Duodenal mucosa (tissue), 2 donors: ENCODE measurements around the gene PRR23E.

ENCODE experiments used
- H3K27ac ChIP-seq: one replicate; pipeline ENCODE4 v1.7.0; 2013; ENCODE audit warnings: low read depth, low read length
- H3K27me3 ChIP-seq, 2 donors: one replicate each; pipeline ENCODE4 v1.7.0; 2013; ENCODE audit warnings: low read length in 2 of 2, control low read depth in 1 of 2; ENCODE audit not compliant: insufficient read depth in 2 of 2, control insufficient read depth in 1 of 2
- H3K36me3 ChIP-seq, 2 donors: one replicate each; pipeline ENCODE4 v1.7.0; 2013; ENCODE audit warnings: low read length in 2 of 2, control low read depth in 1 of 2; ENCODE audit not compliant: insufficient read depth in 2 of 2, control insufficient read depth in 1 of 2
- H3K4me1 ChIP-seq, 2 donors: one replicate each; pipeline ENCODE4 v1.7.0; 2013; ENCODE audit warnings: low read length in 2 of 2, control low read depth in 1 of 2; ENCODE audit not compliant: insufficient read depth in 2 of 2, control insufficient read depth in 1 of 2
- H3K4me3 ChIP-seq, 2 donors: one replicate each; pipeline ENCODE4 v1.7.0; 2013; ENCODE audit warnings: low read length in 2 of 2, low read depth in 1 of 2
- H3K9ac ChIP-seq, 2 donors: one replicate each; pipeline ENCODE4 v1.7.0; 2013; ENCODE audit warnings: low read length in 2 of 2, low read depth in 1 of 2
- H3K9me3 ChIP-seq, 2 donors: one replicate each; pipeline ENCODE4 v1.7.0; 2013; ENCODE audit warnings: low read length in 2 of 2, control low read depth in 1 of 2; ENCODE audit not compliant: control insufficient read depth in 1 of 2

Gene PRR23E

DNA sequence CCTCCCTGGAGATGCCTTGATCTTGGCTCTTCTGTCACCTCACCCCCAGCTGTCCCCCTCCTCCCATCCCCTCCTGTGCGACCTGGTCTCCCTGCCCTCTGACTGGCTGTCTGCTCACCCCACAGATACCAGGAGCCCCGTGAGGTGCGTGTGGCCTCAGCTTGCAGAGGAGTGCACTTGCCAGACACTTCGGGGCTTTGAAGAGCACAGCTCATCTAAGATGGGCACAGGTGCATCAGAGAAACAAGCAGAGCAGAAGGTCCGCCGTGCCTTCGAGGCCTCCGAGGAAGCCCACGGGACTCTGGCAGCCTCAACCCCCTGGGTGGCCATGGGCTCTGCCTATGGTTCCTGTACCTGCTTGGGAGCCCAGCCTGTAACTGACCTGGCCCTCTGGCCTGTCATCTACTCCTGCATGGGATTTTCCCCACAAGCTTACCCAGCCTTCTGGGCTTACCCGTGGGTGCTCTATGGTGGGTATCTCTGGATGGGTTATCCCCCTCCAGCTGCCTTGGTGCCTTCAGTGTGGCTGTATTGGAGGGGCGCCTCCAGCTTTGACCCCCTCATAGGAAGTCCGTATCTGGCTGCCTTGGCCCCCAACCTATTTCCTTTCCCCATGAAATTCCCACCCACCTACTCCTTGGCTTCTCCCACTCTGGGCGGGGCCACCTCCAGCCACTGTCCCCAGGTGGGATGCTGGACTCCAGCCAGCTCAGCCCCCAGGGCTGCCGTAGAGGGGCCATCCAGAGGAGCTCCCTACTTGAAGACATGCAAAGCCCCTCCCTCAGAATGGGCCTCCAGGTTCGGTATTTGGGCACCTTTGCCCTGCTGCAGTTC is 3.8 kb downstream of the PRR23E start:
- Histone ChIP-seq H3K36me3 (no peaks in the 10 kb centered on the region), H3K9me3 (no peaks in the 10 kb centered on the region), H3K4me1 (no peaks in the 10 kb centered on the region), H3K9ac (no peak overlapping the region), H3K4me3 (no peak overlapping the region), H3K27me3 (peaks cover 0 to 4% of the 10 kb centered on the region in 2 donors), H3K27ac (no peak overlapping the region)

GRCh38 chr3:127197300-127198189 is 4.6 kb downstream of the PRR23E start:
- H3K4me1 ChIP-seq = no peaks in the 10 kb centered on the region
- no peak overlapping the region for H3K4me3 ChIP-seq
- H3K27me3 ChIP-seq = peaks cover 0 to 4% of the 10 kb centered on the region in 2 donors
- no peak overlapping the region for H3K9ac ChIP-seq
- H3K27ac ChIP-seq = no peak overlapping the region
- no peaks in the 10 kb centered on the region for H3K36me3 ChIP-seq
- no peaks in the 10 kb centered on the region for H3K9me3 ChIP-seq

GRCh38 chr3:127200086-127200691 is 7.3 kb downstream of the PRR23E start:
- Histone ChIP-seq H3K27ac (no peak overlapping the region), H3K36me3 (no peaks in the 10 kb centered on the region), H3K27me3 (peaks cover 0 to 4% of the 10 kb centered on the region in 2 donors), H3K9ac (no peak overlapping the region), H3K9me3 (no peaks in the 10 kb centered on the region), H3K4me3 (no peak overlapping the region), H3K4me1 (no peaks in the 10 kb centered on the region)

DNA sequence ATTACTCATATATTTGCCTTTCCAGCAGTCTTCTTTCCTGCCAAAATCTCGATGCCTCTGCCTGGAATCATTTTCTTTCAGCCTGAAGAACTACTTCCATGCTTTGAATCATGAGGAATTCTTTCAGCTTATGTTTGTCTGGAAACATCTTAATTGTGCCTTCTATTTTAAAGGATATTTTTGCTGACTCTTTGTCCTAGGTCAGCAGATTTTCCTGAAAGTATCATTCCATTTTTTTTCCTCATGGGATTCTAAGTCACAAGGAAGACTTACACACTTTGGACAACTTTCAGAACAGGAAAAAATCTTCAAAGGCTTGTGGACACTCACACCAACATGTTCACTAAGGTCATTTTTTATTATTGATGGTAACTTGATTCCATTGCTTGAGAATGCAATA is 10.1 kb downstream of the PRR23E start:
- no peaks in the 10 kb centered on the region for H3K9me3 ChIP-seq
- no peak overlapping the region for H3K27ac ChIP-seq
- no peaks in the 10 kb centered on the region for H3K4me1 ChIP-seq
- no peak overlapping the region for H3K4me3 ChIP-seq
- no peak overlapping the region for H3K9ac ChIP-seq
- no peaks in the 10 kb centered on the region for H3K36me3 ChIP-seq
- H3K27me3 ChIP-seq = peaks cover 0 to 4% of the 10 kb centered on the region in 2 donors

GRCh38 chr3:127204841-127205582 is 12.1 kb downstream of the PRR23E start:
- no peaks in the 10 kb centered on the region for H3K27me3 ChIP-seq
- H3K9me3 ChIP-seq = no peaks in the 10 kb centered on the region
- H3K4me1 ChIP-seq = no peaks in the 10 kb centered on the region
- H3K9ac ChIP-seq = no peak overlapping the region
- no peaks in the 10 kb centered on the region for H3K36me3 ChIP-seq
- H3K4me3 ChIP-seq = no peak overlapping the region
- H3K27ac ChIP-seq = no peak overlapping the region

DNA sequence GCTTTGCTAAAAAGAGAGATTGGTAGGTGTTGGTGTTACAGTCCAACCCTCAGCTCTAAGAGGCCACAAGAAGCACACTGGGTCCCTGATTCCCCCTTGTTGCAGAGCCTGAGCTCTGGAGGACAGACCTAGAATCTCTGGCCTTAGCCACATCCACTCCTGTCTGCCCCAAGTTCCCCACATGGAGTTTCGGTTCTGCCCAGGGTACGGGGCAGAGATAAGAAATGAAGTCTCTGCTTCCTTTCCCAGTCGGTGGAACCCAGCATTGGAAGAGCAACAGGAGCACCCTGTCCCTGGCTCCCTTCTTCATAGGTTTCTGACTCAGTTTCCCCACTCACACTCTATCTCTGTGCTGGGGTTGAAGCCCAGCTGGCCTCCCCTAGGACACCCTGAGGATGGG is 13.2 kb downstream of the PRR23E start:
- no peaks in the 10 kb centered on the region for H3K36me3 ChIP-seq
- H3K27ac ChIP-seq = no peak overlapping the region
- H3K4me1 ChIP-seq = no peaks in the 10 kb centered on the region
- no peaks in the 10 kb centered on the region for H3K27me3 ChIP-seq
- H3K9ac ChIP-seq = no peak overlapping the region
- no peaks in the 10 kb centered on the region for H3K9me3 ChIP-seq
- no peak overlapping the region for H3K4me3 ChIP-seq

GRCh38 chr3:127206611-127207516 is 13.9 kb downstream of the PRR23E start:
- Histone ChIP-seq H3K4me3 (no peak overlapping the region), H3K36me3 (no peaks in the 10 kb centered on the region), H3K4me1 (no peaks in the 10 kb centered on the region), H3K9ac (no peak overlapping the region), H3K27ac (no peak overlapping the region), H3K27me3 (no peaks in the 10 kb centered on the region), H3K9me3 (no peaks in the 10 kb centered on the region)

DNA sequence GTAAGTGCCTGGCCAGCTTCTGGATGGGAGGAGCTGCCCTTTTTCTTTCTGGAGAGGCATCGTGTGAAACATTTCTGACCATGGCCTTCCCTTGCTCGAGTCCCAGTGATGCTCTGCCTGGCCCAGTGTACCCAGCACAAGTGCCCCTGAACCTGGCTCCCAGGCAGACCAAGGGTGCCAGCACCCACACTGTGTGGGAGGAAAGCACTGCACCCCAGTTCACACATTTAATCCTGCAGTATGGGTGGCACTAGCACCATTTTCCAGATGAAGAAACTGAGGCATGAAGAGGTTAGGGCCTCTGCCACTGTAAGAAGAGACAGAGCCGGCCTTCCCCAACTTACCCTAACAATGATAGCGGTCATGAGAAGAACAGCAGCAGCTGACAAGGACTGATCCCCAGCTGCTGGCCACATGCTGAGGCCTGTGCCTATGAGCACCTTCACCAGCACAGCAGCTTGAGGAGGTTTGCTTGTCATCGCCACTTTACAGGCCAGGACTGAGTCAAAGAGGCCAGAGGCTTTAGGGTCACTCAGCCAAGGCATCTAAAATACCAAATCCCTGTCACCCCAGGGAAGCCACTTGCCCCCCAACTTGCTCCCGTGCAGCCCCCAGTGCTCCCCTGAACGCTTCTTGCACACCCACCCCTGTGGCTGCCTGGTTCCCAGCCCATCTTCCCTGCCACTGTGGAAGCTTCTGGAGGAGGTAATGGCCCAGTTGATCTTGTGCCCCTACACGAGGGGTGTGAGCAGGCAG is 15.0 kb downstream of the PRR23E start:
- H3K9ac ChIP-seq = no peak overlapping the region
- H3K4me3 ChIP-seq = no peak overlapping the region
- no peaks in the 10 kb centered on the region for H3K27me3 ChIP-seq
- no peak overlapping the region for H3K27ac ChIP-seq
- H3K36me3 ChIP-seq = no peaks in the 10 kb centered on the region
- no peaks in the 10 kb centered on the region for H3K9me3 ChIP-seq
- H3K4me1 ChIP-seq = no peaks in the 10 kb centered on the region
